ENCODE results near the gene ANKS6. TPM values are rescaled to one million over a fixed set of nuclear protein-coding genes. Genes with fewer than 3 reads are reported as not detected.
A peak's percentile ranks its signal among the peaks of the same experiment; 100 is the strongest.

Gene ANKS6
- total RNA-seq: 10 to 100 TPM; 11.0 to 21.7 (median 15.3) TPM

DNA sequence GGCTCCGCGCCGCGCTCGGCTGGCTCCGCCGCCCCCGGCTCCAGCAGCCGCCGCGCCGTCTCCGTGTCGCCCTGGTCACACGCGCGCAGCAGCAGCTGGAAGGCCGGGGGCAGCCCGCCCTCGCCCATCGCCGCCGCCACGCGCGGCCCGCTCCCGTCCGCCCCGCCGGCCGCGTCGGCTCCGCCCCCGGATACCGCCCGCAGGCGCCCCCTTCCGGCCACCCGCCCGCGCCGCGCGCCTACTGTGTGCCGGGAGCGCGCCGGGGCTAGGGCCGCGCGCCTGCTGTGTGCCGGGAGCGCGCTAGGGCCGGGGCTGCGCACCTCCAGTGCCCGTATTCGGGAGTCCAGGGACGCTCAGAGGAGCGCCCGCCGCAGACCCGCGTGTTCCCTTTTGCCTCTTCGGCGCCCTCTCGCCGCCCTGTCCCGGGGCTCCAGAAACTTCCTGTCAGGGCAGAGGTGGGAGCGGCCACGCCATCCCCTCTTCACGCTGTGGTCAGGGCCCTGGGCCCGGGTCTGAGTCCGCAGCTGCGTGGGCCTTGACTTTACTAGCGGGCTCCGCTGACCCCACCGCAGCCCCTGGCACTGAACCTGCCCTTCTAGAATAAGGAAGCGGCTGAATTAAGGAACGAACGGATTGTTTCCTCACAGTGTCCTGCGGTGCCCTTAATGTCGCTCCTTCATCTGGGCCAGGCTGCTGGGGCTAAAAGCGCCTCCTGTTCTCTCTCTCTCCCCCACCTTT lies at the start of gene ANKS6:
Gene ANKS6 (minus strand): TSS at position 192 of the 738 bp plus-strand sequence. CDS start 64 bp downstream, at position 128.
- WGBS, 2 donors: 28 to 31% methylated on average over 8 to 12 of the region's 86 CpGs
- intact Hi-C loops (cut with DNase I): loop anchor here (10.0 kb wide), 1 partner anchor 482 kb away; no protein-coding TSS in a partner anchor
- H3K36me3 ChIP-seq: no peaks in the 10 kb centered on the region
- DNase-seq: no peak
- TF ChIP-seq POLR2A (IDR thresholded peaks at IDR 0.05): peak in 2 of 4 donors; percentile 33 to 49
- TF ChIP-seq, protein P1, sequence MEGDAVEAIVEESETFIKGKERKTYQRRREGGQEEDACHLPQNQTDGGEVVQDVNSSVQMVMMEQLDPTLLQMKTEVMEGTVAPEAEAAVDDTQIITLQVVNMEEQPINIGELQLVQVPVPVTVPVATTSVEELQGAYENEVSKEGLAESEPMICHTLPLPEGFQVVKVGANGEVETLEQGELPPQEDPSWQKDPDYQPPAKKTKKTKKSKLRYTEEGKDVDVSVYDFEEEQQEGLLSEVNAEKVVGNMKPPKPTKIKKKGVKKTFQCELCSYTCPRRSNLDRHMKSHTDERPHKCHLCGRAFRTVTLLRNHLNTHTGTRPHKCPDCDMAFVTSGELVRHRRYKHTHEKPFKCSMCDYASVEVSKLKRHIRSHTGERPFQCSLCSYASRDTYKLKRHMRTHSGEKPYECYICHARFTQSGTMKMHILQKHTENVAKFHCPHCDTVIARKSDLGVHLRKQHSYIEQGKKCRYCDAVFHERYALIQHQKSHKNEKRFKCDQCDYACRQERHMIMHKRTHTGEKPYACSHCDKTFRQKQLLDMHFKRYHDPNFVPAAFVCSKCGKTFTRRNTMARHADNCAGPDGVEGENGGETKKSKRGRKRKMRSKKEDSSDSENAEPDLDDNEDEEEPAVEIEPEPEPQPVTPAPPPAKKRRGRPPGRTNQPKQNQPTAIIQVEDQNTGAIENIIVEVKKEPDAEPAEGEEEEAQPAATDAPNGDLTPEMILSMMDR (IDR thresholded peaks at IDR 0.05): peak; percentile 15 to 76 (median 60)
- H3K27ac ChIP-seq: peak within 1 kb of the TSS; percentile 80 to 89 (median 86)
- peak within 1 kb of the TSS; percentile 58 to 89 (median 74) for H3K4me3 ChIP-seq
- no peaks in the 10 kb centered on the region for H3K9me3 ChIP-seq
- no peaks in the 10 kb centered on the region for H3K27me3 ChIP-seq
- peaks cover 7 to 55% (median 21%) of the 10 kb centered on the region in 3 donors for H3K4me1 ChIP-seq

DNA sequence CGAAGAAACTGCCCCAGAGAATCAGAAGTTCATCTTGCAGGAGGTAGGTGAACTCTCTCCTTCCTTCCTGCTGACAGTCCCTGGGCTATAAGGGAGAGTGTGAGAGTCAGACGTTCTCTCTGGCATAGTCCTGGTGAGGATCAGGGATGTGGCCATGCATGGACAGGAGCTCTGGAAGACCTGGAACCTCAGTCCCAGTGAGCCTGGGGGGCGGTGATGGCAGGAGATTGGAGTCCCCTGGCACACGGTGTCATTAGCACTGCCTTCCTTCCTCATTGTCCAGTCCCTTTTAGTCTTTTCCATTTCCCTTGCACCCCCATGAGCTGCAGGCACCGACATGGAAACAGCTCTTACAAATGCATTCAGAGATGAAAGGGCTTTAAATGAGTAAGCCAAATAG lies 49.7 kb upstream of the ANKS6 start:
- no peaks in the 10 kb centered on the region for H3K9me3 ChIP-seq
- no peak overlapping the region for H3K27ac ChIP-seq
- TF ChIP-seq, protein P1 (IDR thresholded peaks at IDR 0.05): no peak
- TF ChIP-seq POLR2A (IDR thresholded peaks at IDR 0.05): no peak
- intact Hi-C loops (cut with DNase I): loop anchor here (5.0 kb wide), 1 partner anchor 151 kb away; no protein-coding TSS in a partner anchor
- H3K4me1 ChIP-seq: no peaks in the 10 kb centered on the region
- H3K4me3 ChIP-seq: no peak overlapping the region
- 67 to 77% methylated on average over 2 to 5 of the region's 5 CpGs for WGBS, 2 donors
- no peak for DNase-seq
- H3K27me3 ChIP-seq: no peaks in the 10 kb centered on the region
- H3K36me3 ChIP-seq: peaks cover 0 to 49% (median 0%) of the 10 kb centered on the region in 3 donors

DNA sequence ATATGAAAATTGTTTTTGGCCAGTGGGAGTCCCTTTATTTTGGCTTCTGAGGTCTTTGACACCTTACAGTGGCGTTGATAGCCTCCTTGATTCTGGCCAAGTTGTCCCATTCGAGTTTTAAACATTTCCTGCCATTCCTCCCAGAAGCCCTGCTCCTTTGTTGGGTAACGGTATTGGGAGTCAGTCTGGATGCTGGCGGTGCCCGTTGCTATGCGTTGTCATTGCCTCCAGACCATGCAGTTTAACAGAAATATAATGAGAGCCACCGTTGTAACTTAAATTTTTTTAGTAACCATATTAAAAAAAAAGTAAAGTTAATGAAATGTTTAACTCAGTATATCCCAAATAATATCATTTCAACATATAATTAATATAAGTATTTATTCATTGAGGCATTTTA lies 46.2 kb upstream of the ANKS6 start:
- DNase-seq: no peak
- no peak for TF ChIP-seq POLR2A (IDR thresholded peaks at IDR 0.05)
- TF ChIP-seq, protein P1 (IDR thresholded peaks at IDR 0.05): no peak
- peaks cover 0 to 85% (median 0%) of the 10 kb centered on the region in 3 donors for H3K36me3 ChIP-seq
- intact Hi-C loops (cut with DNase I): no loop called here
- H3K4me3 ChIP-seq: no peak overlapping the region
- no peaks in the 10 kb centered on the region for H3K27me3 ChIP-seq
- H3K4me1 ChIP-seq: no peaks in the 10 kb centered on the region
- H3K27ac ChIP-seq: no peak overlapping the region
- H3K9me3 ChIP-seq: no peaks in the 10 kb centered on the region
- 87% methylated on average over 7 of the region's 7 CpGs for WGBS, 2 donors

DNA sequence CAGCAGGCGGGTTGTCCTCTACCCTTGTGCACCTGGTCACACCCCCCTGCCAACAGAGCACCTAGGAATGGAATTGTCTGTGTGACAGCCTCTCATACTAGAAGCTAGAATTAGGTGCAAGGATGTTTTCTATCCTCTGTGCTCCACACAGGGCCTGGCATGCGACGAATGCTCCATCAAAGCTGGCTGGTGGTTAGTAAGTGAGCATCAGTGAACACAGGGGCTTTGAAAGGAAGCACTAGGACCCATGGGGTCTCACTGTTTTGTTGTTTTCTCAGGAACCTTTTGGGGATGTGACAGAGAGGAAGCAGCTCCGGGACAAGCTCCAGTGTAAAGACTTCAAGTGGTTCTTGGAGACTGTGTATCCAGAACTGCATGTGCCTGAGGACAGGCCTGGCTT lies 43.4 kb upstream of the ANKS6 start:
- Histone ChIP-seq H3K27me3 (no peaks in the 10 kb centered on the region), H3K27ac (no peak overlapping the region), H3K36me3 (peaks cover 0 to 93% (median 0%) of the 10 kb centered on the region in 3 donors), H3K9me3 (no peaks in the 10 kb centered on the region), H3K4me1 (no peaks in the 10 kb centered on the region), H3K4me3 (no peak overlapping the region)
- DNase-seq: no peak
- intact Hi-C loops (cut with DNase I): no loop called here
- 86 to 88% methylated on average over 2 to 3 of the region's 4 CpGs for WGBS, 2 donors
- no peak for TF ChIP-seq POLR2A (IDR thresholded peaks at IDR 0.05)
- TF ChIP-seq, protein P1 (IDR thresholded peaks at IDR 0.05): no peak

DNA sequence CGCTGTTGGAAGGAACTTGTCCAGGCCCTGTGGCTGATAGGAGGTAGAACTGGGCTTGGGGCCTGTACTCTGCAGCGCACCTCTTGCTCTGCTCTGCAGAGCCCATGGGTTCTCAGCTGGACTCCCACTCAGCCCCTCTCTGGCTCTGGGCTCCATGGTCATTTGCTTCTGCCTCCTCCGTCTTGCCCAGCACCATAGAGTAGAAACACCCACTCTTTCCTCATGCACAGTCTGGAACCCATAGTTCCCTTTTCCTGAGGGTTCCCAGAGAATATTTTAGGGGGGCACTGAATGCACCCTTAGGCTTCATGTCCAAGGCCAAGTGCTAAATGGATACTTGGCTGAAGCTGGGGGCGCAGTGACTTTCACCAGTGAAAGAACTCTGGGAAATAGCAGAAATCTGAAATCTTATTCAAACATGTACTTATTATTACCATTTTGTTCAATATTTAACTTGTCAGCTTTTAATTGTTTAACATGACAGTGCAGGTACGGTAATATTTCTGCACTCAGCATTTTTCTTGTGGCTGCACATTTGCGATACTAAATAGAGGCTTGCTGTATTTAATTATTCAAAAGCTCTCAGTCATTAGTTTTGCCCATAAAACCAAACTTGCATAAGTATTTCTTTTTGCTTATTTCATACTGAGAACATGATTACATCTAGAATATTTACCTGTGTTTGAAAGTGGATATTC lies 42.7 kb upstream of the ANKS6 start:
- no peak overlapping the region for H3K4me3 ChIP-seq
- no peaks in the 10 kb centered on the region for H3K4me1 ChIP-seq
- peaks cover 0 to 93% (median 0%) of the 10 kb centered on the region in 3 donors for H3K36me3 ChIP-seq
- no peaks in the 10 kb centered on the region for H3K9me3 ChIP-seq
- TF ChIP-seq POLR2A (IDR thresholded peaks at IDR 0.05): no peak
- TF ChIP-seq, protein P1 (IDR thresholded peaks at IDR 0.05): no peak
- intact Hi-C loops (cut with DNase I): no loop called here
- no peak for DNase-seq
- no peaks in the 10 kb centered on the region for H3K27me3 ChIP-seq
- no peak overlapping the region for H3K27ac ChIP-seq
- WGBS, 2 donors: 92 to 95% methylated on average over 6 of the region's 6 CpGs

All from esophagus squamous epithelium (tissue), 5 donors.